ENCODE measurements around the gene H6PD.

The H6PD gene

DNA sequence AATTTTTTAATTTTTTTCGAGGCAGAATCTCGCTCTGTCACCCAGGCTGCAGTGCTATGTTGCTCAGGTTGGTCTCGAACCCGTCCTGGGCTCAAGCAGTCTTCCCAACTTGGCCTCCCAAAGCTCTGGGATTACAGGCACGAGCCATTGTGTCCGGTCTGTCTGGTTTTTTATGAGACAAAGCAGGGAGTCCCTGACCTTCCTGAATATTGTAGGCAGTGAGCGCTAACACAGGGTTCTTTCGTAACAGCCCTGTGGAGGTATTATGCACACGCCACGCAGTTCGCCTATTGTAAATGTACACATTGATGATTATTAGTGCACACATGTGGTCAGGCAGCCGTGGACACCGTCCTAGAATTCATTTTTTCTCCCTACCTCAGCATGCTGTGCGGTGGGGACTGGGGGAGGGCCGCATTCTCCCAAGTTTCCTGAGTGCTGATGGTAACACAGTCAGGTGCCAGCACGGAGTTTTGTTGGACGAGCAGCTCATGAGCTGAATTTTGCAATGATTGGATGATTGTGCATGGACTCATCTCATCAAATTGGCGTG lies 77.7 kb downstream of the H6PD start:
- in situ Hi-C loops (cut with HindIII; ENCODE audit: low sequenced_read_pairs), result no loop called here

DNA sequence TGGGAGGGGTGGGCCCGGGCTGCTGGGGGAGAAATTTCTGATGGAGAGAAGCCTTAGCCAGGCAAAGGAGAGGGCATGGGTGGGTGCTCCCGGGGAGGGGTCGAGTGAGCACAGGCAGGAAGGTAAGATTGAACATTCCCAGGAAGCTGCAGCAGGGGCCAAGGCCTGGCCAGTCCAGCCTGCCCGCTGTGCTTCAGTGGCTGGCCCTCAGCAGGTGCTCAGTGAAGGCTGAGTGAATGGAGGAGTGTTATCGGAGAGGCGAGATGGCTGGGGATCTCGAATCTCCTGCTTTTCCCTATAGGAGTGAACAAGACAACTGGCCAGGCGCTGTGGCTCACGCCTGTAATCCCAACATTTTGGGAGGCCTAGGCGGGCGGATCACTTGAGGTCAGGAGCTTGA lies 79.0 kb downstream of the H6PD start:
- in situ Hi-C loops (cut with HindIII; ENCODE audit: low sequenced_read_pairs), result no loop called here

GRCh38 chr1:9314111-9314510 lies 79.5 kb downstream of the H6PD start:
- in situ Hi-C loops (cut with HindIII; ENCODE audit: low sequenced_read_pairs), result no loop called here

- in situ Hi-C loops (cut with HindIII; ENCODE audit: low sequenced_read_pairs), result no loop called here
These were observed 80.3 kb downstream of the H6PD start for GRCh38 chr1:9314711-9315379.

GRCh38 chr1:9315411-9316079 lies 81.0 kb downstream of the H6PD start:
- in situ Hi-C loops (cut with HindIII; ENCODE audit: low sequenced_read_pairs), result no loop called here

DNA sequence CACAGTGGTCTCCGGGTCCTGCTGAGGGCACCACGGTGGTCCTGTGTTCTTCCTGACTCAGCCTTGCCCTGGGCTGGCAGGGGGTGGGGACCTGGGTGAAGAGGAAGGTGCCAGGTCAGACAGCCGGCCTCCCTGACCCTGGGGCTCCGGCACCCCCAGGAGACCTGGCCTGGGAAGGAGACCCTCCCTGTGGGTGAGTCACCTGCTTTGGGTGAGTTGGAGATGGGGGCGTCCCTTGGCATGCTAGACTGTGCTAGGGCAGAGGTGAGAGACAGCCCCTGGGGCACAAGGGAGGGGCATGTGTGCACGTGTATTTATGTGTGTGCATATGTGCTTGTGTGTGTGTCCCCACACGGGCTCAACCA lies 81.5 kb downstream of the H6PD start:
- in situ Hi-C loops (cut with HindIII; ENCODE audit: low sequenced_read_pairs), result no loop called here

DNA sequence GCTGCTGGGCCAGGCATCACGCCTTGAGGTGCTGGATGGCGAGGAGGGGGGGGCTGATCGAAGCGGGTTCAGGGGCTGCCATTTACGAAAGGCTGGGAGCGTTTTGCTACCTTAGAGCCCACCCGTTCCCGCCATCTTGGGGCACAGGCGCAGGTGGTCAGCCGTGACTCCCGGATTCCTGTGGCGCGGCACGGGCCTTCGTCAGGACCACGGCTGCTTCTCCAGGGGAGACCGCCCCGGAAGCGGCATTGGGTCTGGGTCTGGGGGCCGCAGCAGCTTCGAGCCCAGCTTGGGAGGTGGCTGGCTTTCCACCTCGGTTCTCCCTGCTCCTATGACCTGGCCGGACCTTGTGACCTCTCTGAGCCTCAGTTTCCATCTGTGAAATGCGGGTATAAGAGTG lies 81.9 kb downstream of the H6PD start:
- in situ Hi-C loops (cut with HindIII; ENCODE audit: low sequenced_read_pairs), result no loop called here

- in situ Hi-C loops (cut with HindIII; ENCODE audit: low sequenced_read_pairs), result no loop called here
These were observed 82.5 kb downstream of the H6PD start for GRCh38 chr1:9317072-9317471.

DNA sequence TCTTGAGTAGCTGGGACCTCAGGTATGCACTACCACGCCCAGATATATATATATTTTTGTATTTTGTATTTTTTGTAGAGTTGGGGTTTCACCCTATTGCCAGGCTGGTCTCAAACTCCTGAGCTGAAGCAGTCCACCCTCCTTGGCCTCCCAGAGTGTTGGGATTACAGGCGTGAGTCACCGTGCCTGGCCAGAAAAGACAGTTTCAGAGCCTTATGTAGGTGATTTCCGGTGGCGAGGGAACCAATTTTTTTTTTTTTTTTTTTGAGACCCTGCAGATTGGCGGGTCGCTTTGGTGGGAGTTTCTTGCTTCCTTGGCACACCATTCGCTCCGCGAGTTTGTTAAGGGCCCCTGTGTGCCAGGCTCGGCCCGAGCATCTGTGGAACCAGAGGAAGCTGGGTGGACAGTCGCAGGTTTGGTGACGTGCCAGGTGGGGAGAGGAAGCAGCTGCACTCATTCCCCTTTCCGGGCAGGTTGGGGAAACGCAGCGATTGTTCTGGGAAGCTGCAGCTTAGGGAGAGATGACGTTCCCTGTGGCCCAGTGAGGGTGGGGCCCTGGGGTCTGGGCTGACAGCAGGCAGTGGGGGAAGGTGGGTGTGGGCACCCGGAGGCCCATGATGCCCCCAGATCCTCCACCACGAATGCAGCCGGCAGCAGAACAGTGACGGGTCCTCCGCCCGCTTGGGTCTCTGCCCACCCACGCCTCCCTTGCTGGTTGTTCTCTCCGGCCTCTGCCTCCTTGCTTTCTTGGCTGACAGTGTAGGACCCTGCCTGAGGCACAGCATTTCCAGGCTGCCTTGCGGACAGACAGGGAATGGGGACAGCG lies 83.2 kb downstream of the H6PD start:
- in situ Hi-C loops (cut with HindIII; ENCODE audit: low sequenced_read_pairs), result no loop called here

GRCh38 chr1:9319208-9319788 lies 84.7 kb downstream of the H6PD start:
- in situ Hi-C loops (cut with HindIII; ENCODE audit: low sequenced_read_pairs), result no loop called here

GRCh38 chr1:9319789-9320519 lies 85.4 kb downstream of the H6PD start:
- in situ Hi-C loops (cut with HindIII; ENCODE audit: low sequenced_read_pairs), result loop anchor here (10.0 kb wide), 1 partner anchor 55 kb away; no protein-coding TSS in a partner anchor

All from DLD1 (cell line).